TTC549 (cell line): Measurements from ENCODE around the gene ANKRD55.
"Not testable (repeated sequence)": the region's sequence is repeated elsewhere in the genome, so short reads cannot be mapped to it uniquely, and the experiment has no call there.

Experiments
- FAIRE-seq: peaks from 2 replicates; lab custom pipeline; 2012; peaks lifted over from hg19 to GRCh38; lab: Jason Lieb, UNC

The ANKRD55 gene

DNA sequence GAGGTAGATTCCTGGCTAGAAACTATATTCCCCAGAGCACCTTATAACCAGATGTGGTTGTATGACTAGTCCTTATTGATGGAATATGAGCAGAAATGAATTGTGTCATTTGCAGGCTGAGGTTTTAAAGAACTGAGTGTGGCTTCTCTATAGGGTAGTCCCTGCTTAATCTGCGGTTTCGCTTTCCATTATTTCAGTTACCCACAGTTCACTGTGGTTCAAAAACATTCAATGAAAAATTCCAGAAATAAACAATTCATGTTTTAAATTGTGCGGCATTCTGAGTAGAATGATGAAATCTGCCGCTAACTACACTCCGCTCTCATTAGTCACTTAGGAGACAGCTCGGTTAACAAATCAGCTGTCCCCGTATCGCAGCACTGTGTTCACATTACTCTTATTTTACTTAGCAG lies 65.1 kb downstream of the ANKRD55 start:
- no peak for FAIRE-seq

DNA sequence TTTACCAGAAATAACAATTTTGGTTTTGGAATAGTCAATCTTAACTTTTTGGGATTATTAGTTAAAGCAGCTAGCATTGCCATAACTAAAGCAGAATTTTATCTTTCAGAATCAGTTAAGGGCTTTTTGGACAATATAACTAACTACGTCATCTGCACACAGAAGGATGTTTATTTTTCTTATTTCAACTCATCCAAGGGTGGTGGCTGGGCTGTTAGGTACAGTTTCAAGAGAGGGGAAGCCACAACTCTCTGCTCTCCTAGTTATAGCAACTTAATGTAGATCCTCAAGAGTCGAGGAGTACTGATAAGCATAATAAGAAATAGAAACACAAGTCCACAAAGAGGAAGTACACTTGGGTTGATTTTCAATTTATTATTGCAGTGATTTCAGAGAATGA lies 65.6 kb downstream of the ANKRD55 start:
- FAIRE-seq = no peak

DNA sequence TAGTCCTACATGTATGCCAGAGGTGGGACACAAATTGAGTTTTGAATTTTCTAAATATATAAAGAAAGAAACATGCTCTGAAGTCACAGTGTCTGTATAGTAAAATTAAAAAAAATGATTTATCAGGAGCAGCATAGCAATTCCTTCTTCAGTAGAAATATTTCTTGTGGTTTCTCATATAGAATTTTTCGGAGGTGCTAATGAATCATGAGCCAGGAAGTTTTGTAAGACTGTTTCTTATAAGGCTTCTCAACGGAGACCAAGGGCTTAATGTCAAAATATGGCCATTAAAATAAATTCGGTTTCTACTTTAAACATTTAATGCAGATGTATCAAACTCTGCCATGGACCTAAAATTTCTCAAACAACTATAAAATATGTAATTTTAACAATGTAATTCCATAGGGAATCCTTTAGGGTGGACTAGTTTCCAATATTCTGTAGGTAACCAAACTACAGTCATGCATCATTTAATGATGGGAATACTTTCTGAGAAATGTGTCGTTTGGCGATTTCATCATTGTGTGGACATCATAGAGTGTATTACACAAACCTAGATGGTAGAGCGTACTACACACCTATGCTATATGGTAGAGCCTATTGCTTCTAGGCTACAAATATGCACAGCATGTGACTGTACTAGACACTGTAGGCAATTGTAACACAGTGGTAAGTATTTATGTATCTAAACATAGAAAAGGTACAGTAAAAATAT lies 66.3 kb downstream of the ANKRD55 start:
- FAIRE-seq = no peak

DNA sequence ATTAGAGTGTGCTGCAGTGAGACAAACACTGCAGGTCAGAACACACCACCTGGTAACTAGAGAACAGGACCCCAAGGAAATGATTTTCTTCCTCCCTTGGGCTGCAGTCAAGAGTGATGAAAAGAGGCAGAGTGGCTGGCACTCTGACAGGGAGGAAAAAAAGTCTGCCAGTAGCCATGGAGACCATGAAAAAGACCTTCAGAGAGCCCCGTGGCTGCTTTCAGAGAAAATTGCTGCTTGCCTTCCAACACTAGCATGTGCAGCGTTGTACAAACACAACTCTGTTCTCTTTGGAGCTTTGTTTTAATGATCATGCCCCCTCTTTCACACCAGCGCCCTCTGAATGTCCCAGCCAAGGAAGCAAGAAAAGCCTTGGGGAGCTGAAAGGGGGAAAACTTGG lies 68.8 kb downstream of the ANKRD55 start:
- no peak for FAIRE-seq

DNA sequence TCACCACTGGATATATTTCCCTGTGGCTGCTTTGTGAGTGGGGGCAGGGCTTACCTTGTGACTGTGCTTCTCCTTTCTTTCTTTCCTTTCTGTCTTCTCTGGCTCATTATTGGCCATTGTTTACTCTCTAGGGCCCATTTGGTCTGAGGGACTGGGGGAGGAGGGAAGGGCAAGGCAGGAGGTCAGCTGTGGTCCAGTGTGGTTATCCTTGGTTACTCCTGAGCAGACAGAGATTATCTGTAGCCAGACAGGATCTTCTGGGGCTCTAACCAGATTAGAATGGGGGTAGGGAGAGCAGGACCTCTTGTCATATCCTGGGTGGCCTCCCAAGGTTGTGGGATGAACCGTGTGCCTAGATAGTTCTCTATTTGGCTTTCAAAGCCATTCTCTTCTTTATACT lies 71.2 kb downstream of the ANKRD55 start:
- FAIRE-seq = no peak

DNA sequence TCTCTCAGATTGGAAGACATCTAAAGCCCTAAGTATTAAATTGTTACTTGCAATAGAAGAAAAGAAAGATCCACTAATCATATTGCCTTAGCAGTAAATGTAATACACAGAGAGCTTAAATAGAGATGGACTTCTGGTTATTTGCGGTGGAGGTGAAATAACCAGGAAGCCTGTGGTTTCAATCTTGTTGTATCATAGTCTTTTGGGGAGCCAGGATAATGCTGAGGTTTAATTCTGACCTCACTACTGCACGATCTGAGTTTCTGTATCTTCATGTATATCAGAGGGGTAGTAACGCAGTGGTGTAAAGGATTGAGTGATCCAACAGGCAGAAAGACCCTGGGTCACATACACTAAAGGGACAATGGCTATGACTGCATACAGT lies 71.7 kb downstream of the ANKRD55 start:
- no peak for FAIRE-seq

DNA sequence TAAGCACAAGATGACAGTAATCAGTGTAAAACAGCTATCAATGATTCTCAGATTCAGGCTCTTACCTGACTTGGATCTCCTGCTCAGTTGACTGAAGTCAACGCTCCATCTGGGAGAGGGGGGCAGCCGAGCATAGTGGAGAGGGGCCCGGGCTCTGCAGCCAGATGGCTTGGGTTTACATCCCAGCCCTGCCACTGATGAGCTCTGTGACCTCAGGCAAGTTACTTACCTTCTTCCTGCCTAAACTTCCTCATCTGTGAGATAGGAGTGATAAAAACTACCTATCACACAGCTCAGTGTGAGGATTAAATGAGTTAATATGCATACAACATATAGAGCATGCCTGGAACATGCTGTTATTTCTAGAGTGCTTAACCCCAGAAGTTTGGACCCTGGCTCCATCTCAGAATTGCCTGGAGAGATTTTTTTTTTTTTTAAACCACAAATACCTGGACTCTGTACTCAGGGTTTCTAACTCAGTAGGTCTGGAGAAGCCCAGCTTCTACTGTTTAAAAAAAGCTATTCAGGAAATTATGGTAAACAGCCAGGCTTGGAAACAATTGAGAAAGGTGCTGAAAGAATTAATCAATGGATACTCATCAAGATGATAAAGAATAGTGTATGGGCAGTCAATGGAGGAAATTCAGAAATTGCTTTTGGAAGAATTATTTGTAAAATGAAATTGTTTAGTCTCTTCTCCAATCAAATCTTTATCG lies 72.2 kb downstream of the ANKRD55 start:
- FAIRE-seq = no peak

DNA sequence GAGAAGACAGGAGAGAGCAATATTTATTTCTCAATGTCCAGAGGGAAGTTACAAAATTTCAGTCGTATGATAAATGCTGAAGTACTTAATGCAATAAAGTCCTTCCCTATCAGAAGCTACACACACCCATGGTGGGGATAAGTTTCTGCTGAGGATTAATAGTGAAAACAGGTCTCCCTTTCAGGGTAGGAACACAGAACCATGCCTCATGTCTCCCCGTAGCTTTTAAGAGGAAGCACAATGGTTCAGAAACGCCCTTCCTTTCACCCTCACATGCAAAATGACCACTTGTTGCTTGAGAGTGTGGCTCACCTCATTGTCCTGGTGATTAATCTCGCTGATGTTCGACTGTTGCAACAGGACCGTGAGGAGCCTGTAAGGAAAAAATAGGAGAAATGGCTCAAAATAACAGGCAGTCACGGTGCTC lies 73.6 kb downstream of the ANKRD55 start:
- no peak for FAIRE-seq

DNA sequence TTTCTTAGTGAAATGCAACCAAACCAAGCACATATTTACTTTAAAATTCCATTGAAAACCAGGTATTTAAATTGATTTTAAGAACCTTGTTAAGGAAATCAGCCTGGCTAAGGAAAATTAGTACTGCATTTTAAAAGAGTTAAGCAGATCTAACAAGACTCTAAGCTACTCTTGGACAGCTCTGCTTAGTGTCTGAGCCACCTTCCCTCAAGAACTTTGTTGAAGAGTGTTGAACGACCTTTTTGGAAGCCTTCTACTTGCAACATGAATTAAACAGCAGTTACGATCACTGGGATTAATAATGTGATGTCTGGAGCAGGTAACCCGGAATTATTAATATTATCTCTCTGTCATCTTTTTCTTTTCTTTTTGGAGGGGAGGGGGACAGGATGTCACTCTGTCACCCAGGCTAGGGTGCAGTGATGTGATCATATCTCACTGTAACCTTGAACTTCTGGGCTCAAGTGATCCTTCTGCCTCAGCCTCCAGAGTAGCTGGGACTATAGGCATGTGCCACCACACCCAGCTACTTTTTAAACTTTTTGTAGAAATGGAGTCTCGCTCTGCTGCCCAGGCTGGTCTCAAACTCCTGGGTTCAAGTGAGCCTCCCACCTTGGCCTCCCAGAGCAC lies 74.7 kb downstream of the ANKRD55 start:
- FAIRE-seq = no peak

DNA sequence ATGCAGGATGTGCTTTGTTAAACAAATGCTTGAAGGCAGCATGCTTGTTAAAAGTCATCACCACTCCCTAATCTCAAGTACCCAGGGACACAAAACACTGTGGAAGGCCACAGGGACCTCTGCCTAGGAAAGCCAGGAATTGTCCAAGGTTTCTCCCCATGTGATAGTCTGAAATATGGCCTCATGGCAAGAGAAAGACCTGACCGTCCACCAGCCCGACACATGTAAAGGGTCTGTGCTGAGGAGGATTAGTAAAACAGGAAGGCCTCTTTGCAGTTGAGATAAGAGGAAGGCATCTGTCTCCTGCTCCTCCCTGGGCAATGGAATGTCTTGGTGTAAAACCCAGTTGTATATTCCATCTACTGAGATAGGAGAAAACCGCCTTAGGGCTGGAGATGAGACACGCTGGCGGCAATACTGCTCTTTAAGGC lies 75.9 kb downstream of the ANKRD55 start:
- not testable (repeated sequence) for FAIRE-seq

DNA sequence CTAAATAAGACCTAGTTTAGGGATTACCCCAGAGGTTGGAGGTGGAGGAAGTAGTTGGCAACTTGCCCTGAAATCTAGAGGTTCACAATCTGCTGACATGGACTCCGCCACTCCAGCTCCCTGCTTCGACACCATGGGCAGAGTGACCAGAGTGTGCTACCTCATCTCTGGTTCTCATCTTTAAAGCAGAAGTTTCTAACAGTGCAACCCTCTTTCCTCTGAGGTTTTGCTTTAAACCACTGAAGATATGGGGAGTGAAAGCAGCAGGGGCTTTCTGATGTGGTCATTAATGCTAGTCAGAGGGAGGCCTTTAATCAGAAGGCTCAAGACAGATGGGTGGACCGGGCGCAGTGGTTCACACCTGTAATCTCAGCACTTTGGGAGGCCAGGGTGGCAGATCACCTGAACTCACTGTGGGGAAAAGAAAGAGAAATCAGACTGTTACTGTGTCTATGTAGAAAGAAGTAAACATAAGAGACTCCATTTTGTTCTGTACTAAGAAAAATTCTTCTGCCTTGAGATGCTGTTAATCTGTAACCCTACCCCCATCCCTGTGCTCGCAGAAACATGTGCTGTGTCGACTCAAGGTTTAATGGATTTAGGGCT lies 76.4 kb downstream of the ANKRD55 start:
- FAIRE-seq = not testable (repeated sequence)

DNA sequence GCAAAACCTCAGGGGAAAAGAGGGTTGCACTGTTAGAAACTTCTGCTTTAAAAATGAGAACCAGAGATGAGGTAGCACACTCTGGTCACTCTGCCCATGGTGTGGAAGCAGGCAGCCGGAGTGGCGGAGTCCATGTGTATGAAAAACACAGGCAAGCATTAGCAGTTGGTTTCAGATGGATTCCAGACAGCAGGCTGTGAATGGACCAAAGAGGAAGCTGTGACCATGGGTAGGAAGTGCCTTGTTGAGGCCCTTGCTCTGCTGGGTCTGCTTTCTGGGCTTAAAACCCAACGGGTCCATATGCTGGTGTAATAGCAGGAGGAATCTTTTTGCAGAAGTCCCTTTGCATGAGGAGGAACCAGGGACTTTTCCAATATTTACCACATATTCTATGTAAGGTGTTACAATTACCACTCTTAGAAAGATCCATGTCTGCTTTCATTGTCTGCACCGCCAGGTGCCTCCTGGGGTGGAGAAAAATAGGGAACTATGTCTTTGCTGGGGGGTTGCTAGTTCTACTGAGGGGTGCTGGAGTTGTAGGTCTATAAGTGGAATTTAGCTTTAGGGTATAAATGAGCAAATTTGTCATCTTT lies 77.0 kb downstream of the ANKRD55 start:
- FAIRE-seq = no peak

DNA sequence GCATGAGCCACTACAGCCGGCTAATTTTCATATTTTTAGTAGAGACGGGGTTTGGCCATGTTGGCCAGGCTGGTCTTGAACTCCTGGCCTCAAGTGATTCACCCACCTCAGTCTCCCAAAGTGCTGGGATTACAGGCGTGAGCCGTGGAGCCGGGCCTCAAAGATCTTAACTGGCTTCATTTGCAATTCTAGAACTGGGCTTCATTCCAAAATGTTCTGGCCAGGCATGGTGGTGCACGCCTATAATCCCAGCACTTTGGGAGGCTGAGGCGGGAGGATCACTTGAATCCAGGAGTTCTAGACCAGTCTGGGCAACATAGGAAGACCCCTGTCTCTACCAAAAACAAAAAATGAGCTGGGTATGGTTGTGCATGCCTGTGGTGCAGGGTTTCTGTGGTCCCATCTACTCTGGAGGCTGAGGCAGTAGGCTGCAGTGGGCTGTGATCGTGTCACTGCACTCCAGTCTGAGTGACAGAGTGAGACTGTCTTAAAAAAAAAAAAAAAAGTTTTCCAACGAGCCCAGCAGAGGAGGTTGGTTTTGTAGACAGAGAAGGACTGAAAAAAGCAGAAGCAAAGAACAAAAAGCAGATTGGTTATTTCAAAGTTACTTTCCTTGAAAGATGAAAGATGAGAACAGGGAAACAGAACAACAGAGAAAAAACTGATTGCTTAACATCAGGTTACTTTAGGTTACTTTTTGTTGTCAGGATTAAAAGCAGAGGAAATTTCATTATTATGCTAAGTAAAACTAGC lies 78.2 kb downstream of the ANKRD55 start:
- no peak for FAIRE-seq

DNA sequence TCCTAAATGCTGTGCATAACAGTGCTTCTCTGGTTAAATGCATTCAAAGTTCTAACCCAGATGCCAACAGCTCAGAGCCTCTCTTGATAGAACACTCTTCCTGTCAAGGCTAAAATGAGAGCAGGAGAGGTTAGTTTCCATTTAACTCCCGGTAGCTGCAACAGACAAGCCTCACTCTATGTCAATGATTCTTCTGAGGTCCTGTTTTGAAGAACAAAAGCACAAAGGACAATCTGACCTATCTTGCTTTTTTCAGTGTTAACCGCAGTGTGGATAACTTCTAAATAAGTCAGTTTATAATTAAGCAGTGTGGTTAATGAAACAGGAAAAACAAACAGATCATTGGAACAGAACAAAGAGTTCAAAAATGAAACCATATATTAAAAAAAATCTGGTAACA lies 80.7 kb downstream of the ANKRD55 start:
- peak; percentile 17 for FAIRE-seq

DNA sequence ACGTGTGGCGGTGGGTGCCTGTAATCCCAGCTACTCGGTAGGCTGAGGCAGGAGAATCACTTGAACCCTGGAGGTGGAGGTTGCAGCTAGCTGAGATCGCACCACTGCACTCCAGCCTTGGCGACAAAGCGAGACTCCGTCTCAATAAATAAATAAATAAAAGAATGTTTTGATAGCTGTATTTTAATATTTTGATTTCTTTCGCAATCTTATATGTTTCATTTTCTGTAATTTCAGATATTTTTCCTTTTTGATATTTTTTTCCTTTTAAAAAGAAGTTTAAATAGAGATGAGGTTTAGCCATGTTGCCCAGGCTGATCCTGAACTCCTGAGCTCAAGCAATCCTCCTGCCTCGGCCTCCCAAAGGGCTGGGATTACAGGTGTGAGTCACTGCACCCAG lies 82.4 kb downstream of the ANKRD55 start:
- FAIRE-seq = not testable (repeated sequence)

DNA sequence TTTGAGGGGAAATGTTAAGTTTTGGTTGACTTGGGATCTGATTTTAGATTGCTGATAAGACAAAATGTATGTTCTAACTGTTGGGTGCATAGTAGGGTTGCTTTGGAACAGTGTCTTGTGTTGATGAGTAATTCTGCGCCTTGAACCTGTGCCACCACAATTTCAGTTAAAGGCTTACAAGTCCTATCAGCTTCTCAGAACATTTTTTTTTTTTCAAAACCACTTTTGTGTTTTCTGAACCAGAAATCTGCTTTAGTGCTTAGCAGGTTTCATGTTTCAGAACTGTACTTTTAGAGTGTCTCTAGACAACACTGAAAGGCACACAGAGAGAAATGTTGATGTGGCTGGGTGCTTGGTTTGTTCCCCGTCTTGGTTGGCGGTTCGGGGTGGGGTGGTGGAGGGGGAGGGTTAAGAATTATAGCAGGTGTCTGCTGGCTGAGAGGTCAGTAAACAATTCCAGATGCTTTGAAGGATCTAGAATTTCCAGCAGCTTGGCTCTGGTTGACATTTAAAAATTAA lies 84.6 kb downstream of the ANKRD55 start:
- FAIRE-seq = no peak

DNA sequence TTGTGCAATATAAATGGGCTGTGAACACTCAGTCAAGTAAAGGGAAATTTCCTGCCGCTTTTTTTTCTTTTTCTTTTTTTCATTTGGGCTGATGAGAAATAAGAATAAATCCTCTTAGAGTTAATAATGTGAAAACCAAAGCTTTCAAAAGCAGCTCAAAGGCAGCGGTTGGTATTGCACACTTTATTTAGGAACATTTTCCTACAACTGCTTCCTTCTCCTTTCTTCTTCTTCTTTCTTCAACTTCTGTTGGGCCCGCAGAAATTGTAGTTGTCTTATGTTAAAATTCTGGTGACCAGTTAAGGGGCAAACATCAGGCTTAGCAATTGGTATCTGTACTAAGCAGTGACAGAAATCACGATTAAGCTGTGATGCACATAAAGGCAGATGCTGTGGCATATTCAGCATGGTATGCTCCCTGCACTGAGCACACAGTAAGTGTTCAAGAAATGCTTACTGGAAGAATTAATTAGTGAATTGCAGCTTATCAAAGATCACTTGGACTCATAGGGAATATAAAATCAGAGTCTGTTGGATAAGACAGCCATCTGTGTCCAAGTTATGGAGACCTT lies 85.4 kb downstream of the ANKRD55 start:
- FAIRE-seq = no peak

DNA sequence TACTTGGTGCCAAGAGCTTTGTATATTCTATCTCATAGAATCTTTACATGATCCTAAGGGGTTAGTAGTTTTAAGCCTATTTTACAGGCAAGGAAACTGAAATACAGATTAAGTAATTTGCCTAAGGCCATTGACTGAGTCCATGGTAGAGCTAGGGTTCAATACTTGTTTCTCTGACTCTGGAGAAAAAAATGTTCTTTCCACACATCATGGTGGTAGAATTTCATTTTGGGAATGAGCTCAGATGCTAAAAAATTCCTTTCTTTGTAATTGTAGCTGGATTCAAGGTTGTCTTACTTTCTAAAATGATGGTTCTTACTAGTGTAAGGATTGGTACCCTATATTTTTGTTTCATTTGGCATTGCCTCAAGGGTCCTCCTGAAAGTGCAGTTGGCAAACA lies 86.0 kb downstream of the ANKRD55 start:
- no peak for FAIRE-seq

DNA sequence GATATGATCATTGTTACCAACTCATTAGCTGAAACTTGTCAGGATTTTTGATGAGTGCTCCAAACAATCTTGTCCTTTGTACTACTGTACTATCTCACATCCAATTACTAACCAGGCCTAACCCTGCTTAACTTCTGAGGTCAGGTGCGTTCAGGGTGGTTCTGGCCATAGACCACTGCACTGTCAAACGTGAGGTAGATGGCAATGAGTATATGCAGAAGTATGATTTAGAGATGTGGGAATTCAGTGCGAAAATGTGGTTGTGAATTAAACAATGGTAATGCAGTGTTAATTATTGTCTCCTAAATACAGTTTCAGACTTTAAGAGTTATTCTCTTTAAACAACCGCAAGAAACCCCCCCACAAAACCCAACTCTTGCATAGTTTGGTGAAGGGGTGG lies 86.5 kb downstream of the ANKRD55 start:
- no peak for FAIRE-seq

DNA sequence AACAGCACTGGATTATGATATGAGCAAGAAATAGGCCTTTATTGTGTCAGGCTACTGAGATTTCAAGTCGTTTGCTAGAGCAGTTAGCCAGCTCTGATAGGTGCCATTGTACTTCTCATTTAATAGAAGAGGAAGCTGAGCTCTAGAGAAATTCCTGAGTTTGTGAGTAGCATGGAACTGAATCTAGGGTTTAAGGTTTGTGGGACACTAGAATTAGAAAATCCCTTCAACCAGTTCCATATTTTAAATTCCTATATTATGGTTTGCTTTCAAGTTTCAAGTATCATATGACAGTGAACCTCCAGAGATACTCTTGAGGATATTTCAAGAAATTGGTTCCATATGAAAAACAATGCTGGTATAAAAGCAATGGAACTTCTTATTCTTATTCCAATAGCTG lies 87.6 kb downstream of the ANKRD55 start:
- FAIRE-seq = no peak

DNA sequence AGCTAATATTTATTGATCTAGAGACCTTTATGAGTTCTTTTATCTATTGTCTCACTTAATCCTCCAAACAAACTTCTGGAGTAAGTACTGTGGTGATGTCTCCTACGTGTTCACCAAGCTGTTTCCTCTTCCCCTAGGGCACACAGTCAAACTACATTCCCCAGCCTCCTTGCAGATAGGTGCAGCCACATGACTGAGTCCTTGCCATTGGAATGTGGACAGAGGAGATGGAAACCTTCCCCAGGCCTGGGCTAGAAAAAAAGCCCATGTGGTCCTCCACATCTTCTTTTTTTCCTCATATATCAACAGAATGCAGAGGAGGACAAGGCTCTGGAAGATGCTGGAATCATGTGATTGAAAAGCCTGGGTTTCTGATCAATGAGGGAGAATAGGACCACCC lies 88.0 kb downstream of the ANKRD55 start:
- no peak for FAIRE-seq
